CD4-positive, alpha-beta T cell treated with Interleukin-15 for 4 hours (primary cell): ENCODE data around the gene SNX27.

ENCODE experiments used
- DNase-seq: peaks from one replicate; pipeline ENCODE4 v3.0.0-alpha.2; 2020; ENCODE audit warnings: low spot score

The SNX27 gene

GRCh38 chr1:151705753-151706463, 94.1 kb downstream of the SNX27 start:
- DNase-seq: no peak

- DNase-seq: no peak
These were observed 94.9 kb downstream of the SNX27 start for GRCh38 chr1:151706464-151707415.

GRCh38 chr1:151707541-151708065, 95.8 kb downstream of the SNX27 start:
- DNase-seq: no peak

GRCh38 chr1:151708891-151709290, 97.0 kb downstream of the SNX27 start:
- DNase-seq: no peak

GRCh38 chr1:151710187-151710840, 98.5 kb downstream of the SNX27 start:
- no peak for DNase-seq

GRCh38 chr1:151711044-151711800, 99.4 kb downstream of the SNX27 start:
- DNase-seq: no peak

GRCh38 chr1:151711951-151712350, 100.1 kb downstream of the SNX27 start:
- no peak for DNase-seq

- DNase-seq: no peak
These were observed 101.2 kb downstream of the SNX27 start for GRCh38 chr1:151713044-151713443.

- DNase-seq: no peak
These were observed 102.0 kb downstream of the SNX27 start for GRCh38 chr1:151713874-151714273.

- DNase-seq: no peak
These were observed 103.2 kb downstream of the SNX27 start for GRCh38 chr1:151714820-151715725.

GRCh38 chr1:151715726-151716404, 104.0 kb downstream of the SNX27 start:
- no peak for DNase-seq

GRCh38 chr1:151716405-151716762, 104.5 kb downstream of the SNX27 start:
- no peak for DNase-seq

GRCh38 chr1:151716771-151717631, 105.2 kb downstream of the SNX27 start, which contains the start of gene CELF3:
CELF3 (minus strand) TSS chr1:151716803; CDS start chr1:151716020, 783 bp downstream.
- DNase-seq: no peak

GRCh38 chr1:151718011-151718431, 106.2 kb downstream of the SNX27 start:
- no peak for DNase-seq

- DNase-seq: no peak
These were observed 106.8 kb downstream of the SNX27 start for GRCh38 chr1:151718666-151719065.

GRCh38 chr1:151720125-151720524, 108.3 kb downstream of the SNX27 start:
- DNase-seq: no peak

- DNase-seq: no peak
These were observed 108.7 kb downstream of the SNX27 start for GRCh38 chr1:151720554-151720953.

GRCh38 chr1:151720974-151721787, 109.3 kb downstream of the SNX27 start, which contains the start of gene RIIAD1:
RIIAD1 (plus strand) TSS chr1:151721522; CDS start chr1:151721537, 15 bp downstream.
- peak; percentile 41 for DNase-seq
